ENCODE results near the gene ST3GAL2.

The ST3GAL2 gene

GRCh38 chr16:70442344-70442743 lies 3.4 kb upstream of the ST3GAL2 start:
- no peak for DNase-seq (ENCODE audit: low read depth)
- TF ChIP-seq CTCF (IDR thresholded peaks at IDR 0.05; ENCODE audit: low read depth, low read length, missing control alignments), result no peak
- no peak overlapping the region for H3K4me3 ChIP-seq (ENCODE audit: low read depth, low read length)

GRCh38 chr16:70441406-70441990 lies 2.6 kb upstream of the ST3GAL2 start:
- H3K4me3 ChIP-seq (ENCODE audit: low read depth, low read length), result no peak overlapping the region
- no peak for DNase-seq (ENCODE audit: low read depth)
- TF ChIP-seq CTCF (IDR thresholded peaks at IDR 0.05; ENCODE audit: low read depth, low read length, missing control alignments), result no peak

- DNase-seq (ENCODE audit: low read depth), result no peak
- TF ChIP-seq CTCF (IDR thresholded peaks at IDR 0.05; ENCODE audit: low read depth, low read length, missing control alignments), result no peak
- no peak overlapping the region for H3K4me3 ChIP-seq (ENCODE audit: low read depth, low read length)
Measured at GRCh38 chr16:70440009-70440692, 1.3 kb upstream of the ST3GAL2 start.

- no peak for DNase-seq (ENCODE audit: low read depth)
- TF ChIP-seq CTCF (IDR thresholded peaks at IDR 0.05; ENCODE audit: low read depth, low read length, missing control alignments), result no peak
- peak overlapping the region; percentile 81 for H3K4me3 ChIP-seq (ENCODE audit: low read depth, low read length)
Measured at GRCh38 chr16:70438585-70438968, 323 bp downstream of the ST3GAL2 start.

GRCh38 chr16:70437582-70438557 lies 1.0 kb downstream of the ST3GAL2 start:
- DNase-seq (ENCODE audit: low read depth), result no peak
- H3K4me3 ChIP-seq (ENCODE audit: low read depth, low read length), result peak overlapping the region; percentile 81
- no peak for TF ChIP-seq CTCF (IDR thresholded peaks at IDR 0.05; ENCODE audit: low read depth, low read length, missing control alignments)

GRCh38 chr16:70437017-70437581 lies 1.8 kb downstream of the ST3GAL2 start:
- DNase-seq (ENCODE audit: low read depth), result no peak
- no peak for TF ChIP-seq CTCF (IDR thresholded peaks at IDR 0.05; ENCODE audit: low read depth, low read length, missing control alignments)
- H3K4me3 ChIP-seq (ENCODE audit: low read depth, low read length), result peak overlapping the region; percentile 81

Data from GM12864 (cell line).